Mesenchymal stem cell (in vitro differentiated cells and primary cell): ENCODE measurements around the gene EHD4.

Experiments
- DNase-seq: peaks from one replicate; pipeline ENCODE4 v3.0.0-alpha.2; 2013
- H2AFZ ChIP-seq: one replicate; pipeline ENCODE4 v1.6.1; 2013; ENCODE audit warnings: low read depth, mild to moderate bottlenecking, control low read depth, inconsistent platforms, low read length, moderate library complexity
- H2AK5ac ChIP-seq: 2 replicates; pipeline ENCODE4 v1.6.1; 2013; ENCODE audit warnings: low read length, moderate library complexity, mild to moderate bottlenecking, inconsistent platforms; ENCODE audit not compliant: severe bottlenecking
- H2BK120ac ChIP-seq: one replicate; pipeline ENCODE4 v1.6.1; 2013; ENCODE audit warnings: low read depth, mild to moderate bottlenecking, inconsistent platforms, low read length, moderate library complexity
- H2BK12ac ChIP-seq, 2 experiments: one replicate each; pipeline ENCODE4 v1.6.1; 2013; ENCODE audit warnings: inconsistent platforms in 2 of 2, low read length in 2 of 2, mild to moderate bottlenecking in 2 of 2, moderate library complexity in 2 of 2, control low read depth in 1 of 2
- H2BK15ac ChIP-seq: one replicate; pipeline ENCODE4 v1.6.1; 2013; ENCODE audit warnings: mild to moderate bottlenecking, low read depth, inconsistent platforms; ENCODE audit not compliant: poor library complexity, severe bottlenecking
- H2BK5ac ChIP-seq: 2 replicates; pipeline ENCODE4 v1.6.1; 2013; ENCODE audit warnings: low read depth, mild to moderate bottlenecking, low read length, control low read depth, inconsistent platforms; ENCODE audit not compliant: poor library complexity, severe bottlenecking
- H3K14ac ChIP-seq, 2 experiments: one replicate each; pipeline ENCODE4 v1.6.1; 2013; ENCODE audit warnings: inconsistent platforms in 2 of 2, low read length in 2 of 2, control low read depth in 1 of 2, mild to moderate bottlenecking in 1 of 2, moderate library complexity in 1 of 2
- H3K18ac ChIP-seq, 2 experiments: one replicate each; pipeline ENCODE4 v1.6.1; 2013; ENCODE audit warnings: inconsistent platforms in 2 of 2, low read length in 2 of 2, control low read depth in 1 of 2, low read depth in 1 of 2, mild to moderate bottlenecking in 1 of 2
- H3K23ac ChIP-seq, 2 experiments: one replicate each; pipeline ENCODE4 v1.6.1; 2013; ENCODE audit warnings: inconsistent platforms in 2 of 2, low read length in 2 of 2, mild to moderate bottlenecking in 2 of 2, moderate library complexity in 2 of 2, control low read depth in 1 of 2
- H3K27ac ChIP-seq: 2 replicates; pipeline ENCODE4 v1.5.1; 2013; ENCODE audit warnings: mild to moderate bottlenecking, moderate library complexity, low read length, control low read depth, inconsistent platforms; ENCODE audit not compliant: poor library complexity, severe bottlenecking
- H3K27me3 ChIP-seq, 2 experiments: 2 replicates each; pipeline versions ENCODE4 v1.6.1 to v1.7.0; 2013; ENCODE audit warnings: low read length in 2 of 2, mild to moderate bottlenecking in 2 of 2, moderate library complexity in 2 of 2, control low read depth in 1 of 2, inconsistent platforms in 1 of 2; ENCODE audit not compliant: control insufficient read depth in 1 of 2, insufficient read depth in 1 of 2
- H3K36me3 ChIP-seq, 2 experiments: 2 replicates each; pipeline versions ENCODE4 v1.6.1 to v1.7.0; 2013; ENCODE audit warnings: low read length in 2 of 2, control low read depth in 1 of 2, inconsistent platforms in 1 of 2, low read depth in 1 of 2, mild to moderate bottlenecking in 1 of 2; ENCODE audit not compliant: insufficient read depth in 2 of 2, control insufficient read depth in 1 of 2
- H3K4ac ChIP-seq, 2 experiments: one replicate each; pipeline ENCODE4 v1.6.1; 2013; ENCODE audit warnings: inconsistent platforms in 2 of 2, low read length in 2 of 2, mild to moderate bottlenecking in 2 of 2, moderate library complexity in 2 of 2, control low read depth in 1 of 2, low read depth in 1 of 2
- H3K4me1 ChIP-seq: 2 replicates; pipeline ENCODE4 v1.6.1; 2013; ENCODE audit warnings: low read depth, low read length, control low read depth; ENCODE audit not compliant: control insufficient read depth, insufficient read depth
- H3K4me2 ChIP-seq: 2 replicates; pipeline ENCODE4 v1.6.1; 2013; ENCODE audit warnings: low read length, mild to moderate bottlenecking, inconsistent platforms; ENCODE audit not compliant: poor library complexity, severe bottlenecking
- H3K4me3 ChIP-seq, 2 experiments: 2 replicates each; pipeline versions ENCODE4 v1.5.1 to v1.7.0; 2013; ENCODE audit warnings: low read length in 2 of 2, mild to moderate bottlenecking in 2 of 2, control low read depth in 1 of 2, low read depth in 1 of 2; ENCODE audit not compliant: insufficient read depth in 1 of 2
- H3K79me1 ChIP-seq: replicated peaks from 2 replicates; pipeline ENCODE4 v1.6.1; 2013; ENCODE audit warnings: mild to moderate bottlenecking, control low read depth, low read length, inconsistent platforms; ENCODE audit not compliant: poor library complexity, severe bottlenecking
- H3K9ac ChIP-seq: 2 replicates; pipeline ENCODE4 v1.7.0; 2013; ENCODE audit warnings: mild to moderate bottlenecking, low read length, moderate library complexity
- H3K9me3 ChIP-seq: 2 replicates; pipeline ENCODE4 v1.7.0; 2013; ENCODE audit warnings: mild to moderate bottlenecking, low read length; ENCODE audit not compliant: control insufficient read depth
- H4K8ac ChIP-seq: one replicate; pipeline ENCODE4 v1.6.1; 2013; ENCODE audit warnings: inconsistent platforms, mild to moderate bottlenecking, low read length, moderate library complexity
- H4K91ac ChIP-seq: one replicate; pipeline ENCODE4 v1.6.1; 2013; ENCODE audit warnings: mild to moderate bottlenecking, low read length, inconsistent platforms
- WGBS: methylation state at CpG from one replicate; pipeline ENCODE4 v1.1.7; 2013; ENCODE audit warnings: mixed read lengths; 5-methylcytosine and 5-hydroxymethylcytosine counted together

The EHD4 gene

DNA sequence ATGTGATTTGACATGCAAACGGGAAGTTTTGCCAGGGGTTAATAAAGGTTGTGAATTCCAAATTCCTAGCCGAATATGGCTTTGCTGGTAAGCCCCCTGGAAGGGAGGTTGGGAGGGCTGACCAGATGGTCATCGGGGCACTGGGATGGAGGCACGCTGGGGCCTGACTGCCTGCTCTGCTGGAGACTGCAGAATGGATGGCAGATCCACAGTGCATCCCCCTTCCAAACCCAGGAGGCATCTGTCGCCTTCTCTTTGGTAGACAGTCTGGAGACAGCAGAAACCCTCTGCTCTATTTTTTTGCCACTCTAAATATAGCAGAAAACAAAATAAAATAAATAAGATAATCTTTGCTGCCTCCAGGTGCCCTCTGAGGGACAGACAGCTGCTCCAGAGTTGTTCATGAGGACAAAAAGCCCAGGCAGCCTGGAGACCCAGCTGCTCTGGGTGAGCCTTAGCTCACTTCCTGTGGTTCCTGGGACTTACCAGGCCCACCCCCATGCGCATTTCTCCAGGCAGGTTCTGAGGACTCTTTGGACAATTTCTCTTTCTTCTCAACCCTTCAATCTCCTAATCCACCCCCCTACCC lies 72.4 kb downstream of the EHD4 start:
- H3K14ac ChIP-seq: no peak overlapping the region
- no peak overlapping the region for H3K9ac ChIP-seq
- H3K18ac ChIP-seq: no peak overlapping the region
- H3K4me1 ChIP-seq: peaks cover 36% of the 10 kb centered on the region
- H3K27ac ChIP-seq: no peak overlapping the region
- H4K8ac ChIP-seq: no peak overlapping the region
- no peak overlapping the region for H3K4me3 ChIP-seq
- peaks cover 18% of the 10 kb centered on the region for H3K79me1 ChIP-seq
- no peak for DNase-seq
- H2AFZ ChIP-seq: no peak overlapping the region
- H2AK5ac ChIP-seq: no peak overlapping the region
- H2BK5ac ChIP-seq: no peak overlapping the region
- peaks cover 39 to 61% of the 10 kb centered on the region in 2 experiments for H3K36me3 ChIP-seq
- no peak overlapping the region for H2BK120ac ChIP-seq
- 96% methylated on average over 6 of the region's 6 CpGs for WGBS
- H3K4ac ChIP-seq: no peak overlapping the region
- no peak overlapping the region for H3K23ac ChIP-seq
- no peak overlapping the region for H3K4me2 ChIP-seq
- no peak overlapping the region for H2BK12ac ChIP-seq
- no peaks in the 10 kb centered on the region for H3K9me3 ChIP-seq
- H3K27me3 ChIP-seq: no peaks in the 10 kb centered on the region
- no peak overlapping the region for H2BK15ac ChIP-seq
- H4K91ac ChIP-seq: no peak overlapping the region

DNA sequence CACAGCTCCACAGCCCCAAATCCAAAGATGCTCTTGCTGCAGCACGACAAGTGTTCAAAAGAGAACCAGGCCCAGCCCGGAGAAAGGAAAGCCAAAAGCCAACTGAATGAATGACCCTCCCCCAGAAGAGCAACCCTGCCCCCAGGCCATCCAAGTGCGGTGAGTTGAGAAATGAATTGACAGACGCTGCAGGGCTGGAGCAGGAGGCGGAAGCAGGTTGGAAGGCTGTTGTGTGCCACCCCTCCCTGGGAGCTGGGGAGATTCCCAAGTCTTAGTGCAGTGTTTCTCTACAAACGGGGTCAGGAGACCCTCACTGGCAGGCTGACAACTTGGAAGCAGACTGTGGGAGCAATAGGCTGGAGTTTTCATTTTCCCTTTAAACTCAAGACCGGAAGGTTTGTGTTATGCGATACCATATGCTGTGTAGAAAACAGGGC lies 75.0 kb downstream of the EHD4 start:
- no peak overlapping the region for H2BK120ac ChIP-seq
- no peak overlapping the region for H2BK12ac ChIP-seq
- H3K4me2 ChIP-seq: no peak overlapping the region
- no peak overlapping the region for H3K14ac ChIP-seq
- H3K9me3 ChIP-seq: no peaks in the 10 kb centered on the region
- H3K79me1 ChIP-seq: peaks cover 16% of the 10 kb centered on the region
- no peak overlapping the region for H3K23ac ChIP-seq
- peaks cover 47% of the 10 kb centered on the region for H3K4me1 ChIP-seq
- no peak overlapping the region for H4K8ac ChIP-seq
- H3K18ac ChIP-seq: no peak overlapping the region
- H3K36me3 ChIP-seq: peaks cover 34 to 53% of the 10 kb centered on the region in 2 experiments
- no peak overlapping the region for H2AK5ac ChIP-seq
- H2BK5ac ChIP-seq: no peak overlapping the region
- no peak overlapping the region for H2AFZ ChIP-seq
- no peak overlapping the region for H2BK15ac ChIP-seq
- no peak for DNase-seq
- no peaks in the 10 kb centered on the region for H3K27me3 ChIP-seq
- H3K27ac ChIP-seq: no peak overlapping the region
- no peak overlapping the region for H4K91ac ChIP-seq
- 87% methylated on average over 6 of the region's 8 CpGs for WGBS
- H3K9ac ChIP-seq: no peak overlapping the region
- no peak overlapping the region for H3K4me3 ChIP-seq
- H3K4ac ChIP-seq: no peak overlapping the region

DNA sequence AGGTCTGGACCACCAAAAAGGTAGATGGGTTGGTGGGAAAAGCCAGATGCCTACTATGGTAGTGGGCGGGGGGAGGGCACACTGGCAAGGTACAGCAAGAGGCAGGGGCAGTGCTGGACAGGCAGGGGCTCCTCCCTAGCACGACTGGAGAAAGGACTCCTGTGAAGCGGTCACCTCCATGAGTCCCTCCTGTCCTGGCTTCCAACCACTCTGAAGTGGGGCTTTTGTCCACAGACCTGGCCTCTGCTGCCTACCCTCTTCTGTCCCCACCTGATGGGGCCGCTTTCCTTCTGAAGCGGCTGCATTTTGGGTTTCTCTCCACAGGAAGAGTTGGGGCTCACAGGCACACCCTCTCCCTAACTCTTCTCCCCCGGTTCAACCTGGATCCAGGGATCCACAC lies 75.8 kb downstream of the EHD4 start:
- no peaks in the 10 kb centered on the region for H3K9me3 ChIP-seq
- no peak for DNase-seq
- H2AK5ac ChIP-seq: no peak overlapping the region
- no peak overlapping the region for H2BK15ac ChIP-seq
- no peak overlapping the region for H3K4me3 ChIP-seq
- H3K4me2 ChIP-seq: no peak overlapping the region
- H2AFZ ChIP-seq: no peak overlapping the region
- 98% methylated on average over 6 of the region's 6 CpGs for WGBS
- peaks cover 31 to 50% of the 10 kb centered on the region in 2 experiments for H3K36me3 ChIP-seq
- H3K9ac ChIP-seq: no peak overlapping the region
- no peak overlapping the region for H4K91ac ChIP-seq
- no peak overlapping the region for H4K8ac ChIP-seq
- no peak overlapping the region for H3K14ac ChIP-seq
- H2BK12ac ChIP-seq: no peak overlapping the region
- H2BK120ac ChIP-seq: no peak overlapping the region
- H2BK5ac ChIP-seq: no peak overlapping the region
- H3K4ac ChIP-seq: no peak overlapping the region
- peaks cover 53% of the 10 kb centered on the region for H3K4me1 ChIP-seq
- H3K18ac ChIP-seq: no peak overlapping the region
- no peak overlapping the region for H3K23ac ChIP-seq
- H3K27ac ChIP-seq: no peak overlapping the region
- peaks cover 0 to 4% of the 10 kb centered on the region in 2 experiments for H3K27me3 ChIP-seq
- H3K79me1 ChIP-seq: peaks cover 12% of the 10 kb centered on the region

DNA sequence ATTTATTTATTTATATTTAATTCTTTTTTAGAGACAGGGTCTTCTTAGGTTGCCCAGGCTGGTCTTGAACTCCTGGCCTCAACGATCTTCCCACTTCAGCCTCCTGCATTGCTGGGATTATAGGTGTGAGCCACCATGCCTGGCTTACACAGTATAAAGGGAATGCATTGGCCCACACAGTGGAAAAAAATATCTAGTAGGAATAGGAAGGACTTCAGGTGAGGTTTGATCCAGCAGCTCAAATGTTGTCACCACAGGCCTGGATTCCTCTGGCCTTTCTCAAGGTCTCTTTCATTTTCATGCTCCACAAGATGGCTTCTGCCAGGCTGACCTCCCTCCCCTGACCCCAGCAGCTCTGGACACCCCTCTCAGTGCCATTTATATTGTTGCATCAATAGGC lies 76.4 kb downstream of the EHD4 start:
- no peak overlapping the region for H3K4me2 ChIP-seq
- no peak overlapping the region for H3K4ac ChIP-seq
- H4K8ac ChIP-seq: no peak overlapping the region
- H2BK15ac ChIP-seq: no peak overlapping the region
- no peak overlapping the region for H3K27ac ChIP-seq
- H3K4me1 ChIP-seq: peaks cover 53% of the 10 kb centered on the region
- H3K27me3 ChIP-seq: peaks cover 0 to 9% of the 10 kb centered on the region in 2 experiments
- no peaks in the 10 kb centered on the region for H3K9me3 ChIP-seq
- H2AK5ac ChIP-seq: no peak overlapping the region
- H2BK12ac ChIP-seq: no peak overlapping the region
- no peak overlapping the region for H3K4me3 ChIP-seq
- H3K36me3 ChIP-seq: peaks cover 31 to 48% of the 10 kb centered on the region in 2 experiments
- no peak overlapping the region for H4K91ac ChIP-seq
- no peak overlapping the region for H3K14ac ChIP-seq
- no peak overlapping the region for H3K9ac ChIP-seq
- H3K23ac ChIP-seq: no peak overlapping the region
- no peak overlapping the region for H2BK5ac ChIP-seq
- no peak overlapping the region for H3K18ac ChIP-seq
- WGBS: 100% methylated on average over 1 of the region's 1 CpG
- H3K79me1 ChIP-seq: peaks cover 12% of the 10 kb centered on the region
- H2AFZ ChIP-seq: no peak overlapping the region
- no peak for DNase-seq
- no peak overlapping the region for H2BK120ac ChIP-seq
